Right lobe of liver (tissue), 4 donors: Measurements from ENCODE around the gene ZBTB12.

Experiments used
- CTCF ChIP-seq, 4 donors: fragments of 200-600 bp in 3 of 4; fragments of 450-650 bp in 1 of 4; IDR thresholded peaks; one replicate each; pipeline versions ENCODE4 v1.5.1 to v1.8.0; 2016 to 2022; ENCODE audit warnings: antibody characterized with exemption in 4 of 4, mild to moderate bottlenecking in 2 of 4
- POLR2A ChIP-seq: fragments of 450-650 bp; IDR thresholded peaks from one replicate; pipeline ENCODE4 v1.6.1; 2017; ENCODE audit warnings: antibody characterized with exemption, mild to moderate bottlenecking
- donor health status: DM: no; HTN: no; CAD: no.
- donor health status: DM: no; HTN: no; CAD: no.
- donor health status: DM: no; HTN: yes; CAD: no.

- TF ChIP-seq CTCF (IDR thresholded peaks at IDR 0.05): peak in 1 of 4 donors; percentile 34
- peak; percentile 34 for TF ChIP-seq POLR2A
Observed at GRCh38 chr6:31897612-31898382, 4.1 kb downstream of the ZBTB12 start, which contains the start of gene EHMT2.
